HG03064 (cell line): Measurements from ENCODE around the gene PDSS2.

Source experiments
- ATAC-seq: cut with Tn5 transposase; IDR thresholded peaks from one replicate; pipeline ENCODE4 v1.9.1; 2021; ENCODE audit warnings: low read depth; ENCODE audit not compliant: unreplicated experiment

The PDSS2 gene

DNA sequence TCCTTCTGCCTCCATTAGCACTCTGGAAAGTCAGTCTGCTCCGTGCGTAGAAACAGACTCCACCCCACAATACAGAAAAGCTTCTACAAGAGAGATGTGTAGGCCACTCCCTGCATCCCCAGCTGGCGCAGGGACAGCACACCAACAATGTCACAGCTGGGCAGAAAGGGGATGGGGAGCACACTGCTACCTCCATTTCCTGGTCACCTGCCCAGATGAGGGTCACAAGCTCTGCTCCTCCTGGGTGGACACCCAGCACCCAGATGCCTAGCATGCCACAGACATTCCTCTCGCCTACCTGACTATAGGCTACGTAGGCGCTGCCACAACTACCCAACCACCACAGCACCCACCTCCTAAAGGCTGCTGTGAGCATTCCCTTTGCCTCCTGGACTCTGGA lies 356.3 kb downstream of the PDSS2 start:
- no peak for ATAC-seq
